ENCODE measurements around the gene TCF7L2.

The TCF7L2 gene

GRCh38 chr10:112989826-112990225 is 39.8 kb downstream of the TCF7L2 start:
- Histone ChIP-seq H3K14ac (ENCODE audit: low read length) (no peak overlapping the region), H3K27me3 (ENCODE audit: insufficient read depth, low read length) (no peaks in the 10 kb centered on the region), H4K8ac (ENCODE audit: low read depth, low read length) (no peak overlapping the region), H4K12ac (ENCODE audit: low read depth, low read length) (no peak overlapping the region), H3K9ac (ENCODE audit: low read length) (no peak overlapping the region), H2AFZ (ENCODE audit: insufficient read depth, low read length, poor library complexity) (no peak overlapping the region), H4K91ac (ENCODE audit: low read depth, low read length) (no peak overlapping the region), H2BK120ac (ENCODE audit: insufficient read depth, low read length, poor library complexity) (no peak overlapping the region), H3K36me3 (ENCODE audit: control insufficient read depth in 1 of 2, insufficient read depth in 2 of 2, low read length in 2 of 2) (peaks cover 3 to 7% of the 10 kb centered on the region in 2 experiments), H3K27ac (ENCODE audit: low read depth, low read length) (no peak overlapping the region), H3K79me1 (ENCODE audit: low read length) (peaks cover 20% of the 10 kb centered on the region), H3K4me3 (ENCODE audit: low read depth, low read length) (no peak overlapping the region), H3K23ac (ENCODE audit: low read length) (no peak overlapping the region), H2BK12ac (ENCODE audit: low read length) (peak overlapping the region; percentile 61), H3K4ac (ENCODE audit: low read depth, low read length) (peak overlapping the region; percentile 34), H2BK5ac (ENCODE audit: low read depth, low read length, poor library complexity) (no peak overlapping the region), H3K18ac (ENCODE audit: low read length) (no peak overlapping the region), H3K79me2 (ENCODE audit: control insufficient read depth, insufficient read depth, low read length, poor library complexity) (peaks cover 16% of the 10 kb centered on the region), H2AK5ac (ENCODE audit: low read length) (no peak overlapping the region), H3K4me2 (ENCODE audit: low read length) (no peak overlapping the region), H3K4me1 (ENCODE audit: control insufficient read depth in 1 of 2, insufficient read depth in 2 of 2, low read length in 2 of 2) (peaks cover 34 to 50% of the 10 kb centered on the region in 2 experiments), H3K9me3 (ENCODE audit: insufficient read depth, low read depth, low read length) (no peaks in the 10 kb centered on the region)
- no peak for DNase-seq
- WGBS (ENCODE audit: extremely low coverage, insufficient coverage, insufficient read length) = no CpG with 5 or more reads among the region's 5 CpGs

GRCh38 chr10:112990271-112990670 is 40.2 kb downstream of the TCF7L2 start:
- peak overlapping the region; percentile 58 for H3K4ac ChIP-seq (ENCODE audit: low read depth, low read length)
- H3K4me1 ChIP-seq (ENCODE audit: control insufficient read depth in 1 of 2, insufficient read depth in 2 of 2, low read length in 2 of 2) = peaks cover 36 to 50% of the 10 kb centered on the region in 2 experiments
- H3K18ac ChIP-seq (ENCODE audit: low read length) = no peak overlapping the region
- no CpG with 5 or more reads among the region's 8 CpGs for WGBS (ENCODE audit: extremely low coverage, insufficient coverage, insufficient read length)
- H2AFZ ChIP-seq (ENCODE audit: insufficient read depth, low read length, poor library complexity) = no peak overlapping the region
- no peak overlapping the region for H2AK5ac ChIP-seq (ENCODE audit: low read length)
- H3K14ac ChIP-seq (ENCODE audit: low read length) = no peak overlapping the region
- no peak overlapping the region for H3K4me3 ChIP-seq (ENCODE audit: low read depth, low read length)
- H3K4me2 ChIP-seq (ENCODE audit: low read length) = no peak overlapping the region
- H3K9me3 ChIP-seq (ENCODE audit: insufficient read depth, low read depth, low read length) = no peaks in the 10 kb centered on the region
- H3K27me3 ChIP-seq (ENCODE audit: insufficient read depth, low read length) = no peaks in the 10 kb centered on the region
- DNase-seq = no peak
- no peak overlapping the region for H4K8ac ChIP-seq (ENCODE audit: low read depth, low read length)
- no peak overlapping the region for H3K23ac ChIP-seq (ENCODE audit: low read length)
- H2BK12ac ChIP-seq (ENCODE audit: low read length) = no peak overlapping the region
- H4K91ac ChIP-seq (ENCODE audit: low read depth, low read length) = no peak overlapping the region
- no peak overlapping the region for H2BK120ac ChIP-seq (ENCODE audit: insufficient read depth, low read length, poor library complexity)
- H3K36me3 ChIP-seq (ENCODE audit: control insufficient read depth in 1 of 2, insufficient read depth in 2 of 2, low read length in 2 of 2) = peaks cover 4 to 7% of the 10 kb centered on the region in 2 experiments
- H3K27ac ChIP-seq (ENCODE audit: low read depth, low read length) = no peak overlapping the region
- peaks cover 20% of the 10 kb centered on the region for H3K79me1 ChIP-seq (ENCODE audit: low read length)
- H3K9ac ChIP-seq (ENCODE audit: low read length) = no peak overlapping the region
- no peak overlapping the region for H2BK5ac ChIP-seq (ENCODE audit: low read depth, low read length, poor library complexity)
- H4K12ac ChIP-seq (ENCODE audit: low read depth, low read length) = no peak overlapping the region
- H3K79me2 ChIP-seq (ENCODE audit: control insufficient read depth, insufficient read depth, low read length, poor library complexity) = peaks cover 16% of the 10 kb centered on the region

- no peak overlapping the region for H3K4me2 ChIP-seq (ENCODE audit: low read length)
- H2AK5ac ChIP-seq (ENCODE audit: low read length) = no peak overlapping the region
- peaks cover 14% of the 10 kb centered on the region for H3K79me1 ChIP-seq (ENCODE audit: low read length)
- DNase-seq = peak; percentile 82 to 93
- no peak overlapping the region for H2BK12ac ChIP-seq (ENCODE audit: low read length)
- H3K18ac ChIP-seq (ENCODE audit: low read length) = peak overlapping the region; percentile 1
- peaks cover 29 to 41% of the 10 kb centered on the region in 2 experiments for H3K4me1 ChIP-seq (ENCODE audit: control insufficient read depth in 1 of 2, insufficient read depth in 2 of 2, low read length in 2 of 2)
- H3K23ac ChIP-seq (ENCODE audit: low read length) = no peak overlapping the region
- no peak overlapping the region for H3K9ac ChIP-seq (ENCODE audit: low read length)
- WGBS (ENCODE audit: extremely low coverage, insufficient coverage, insufficient read length) = no CpG with 5 or more reads among the region's 19 CpGs
- H3K79me2 ChIP-seq (ENCODE audit: control insufficient read depth, insufficient read depth, low read length, poor library complexity) = peaks cover 21% of the 10 kb centered on the region
- no peak overlapping the region for H4K8ac ChIP-seq (ENCODE audit: low read depth, low read length)
- no peak overlapping the region for H2BK5ac ChIP-seq (ENCODE audit: low read depth, low read length, poor library complexity)
- peak overlapping the region; percentile 12 for H3K4me3 ChIP-seq (ENCODE audit: low read depth, low read length)
- H4K91ac ChIP-seq (ENCODE audit: low read depth, low read length) = peak overlapping the region; percentile 53
- H3K14ac ChIP-seq (ENCODE audit: low read length) = no peak overlapping the region
- H3K4ac ChIP-seq (ENCODE audit: low read depth, low read length) = peak overlapping the region; percentile 12
- no peaks in the 10 kb centered on the region for H3K9me3 ChIP-seq (ENCODE audit: insufficient read depth, low read depth, low read length)
- peak overlapping the region; percentile 28 for H3K27ac ChIP-seq (ENCODE audit: low read depth, low read length)
- H2AFZ ChIP-seq (ENCODE audit: insufficient read depth, low read length, poor library complexity) = no peak overlapping the region
- peaks cover 8 to 10% of the 10 kb centered on the region in 2 experiments for H3K36me3 ChIP-seq (ENCODE audit: control insufficient read depth in 1 of 2, insufficient read depth in 2 of 2, low read length in 2 of 2)
- no peak overlapping the region for H2BK120ac ChIP-seq (ENCODE audit: insufficient read depth, low read length, poor library complexity)
- H3K27me3 ChIP-seq (ENCODE audit: insufficient read depth, low read length) = no peaks in the 10 kb centered on the region
- H4K12ac ChIP-seq (ENCODE audit: low read depth, low read length) = no peak overlapping the region
Measured at GRCh38 chr10:112991888-112992491, 41.9 kb downstream of the TCF7L2 start.

GRCh38 chr10:112996462-112996861 is 46.4 kb downstream of the TCF7L2 start:
- Histone ChIP-seq H4K8ac (ENCODE audit: low read depth, low read length) (no peak overlapping the region), H3K27ac (ENCODE audit: low read depth, low read length) (no peak overlapping the region), H2BK5ac (ENCODE audit: low read depth, low read length, poor library complexity) (no peak overlapping the region), H3K9me3 (ENCODE audit: insufficient read depth, low read depth, low read length) (no peaks in the 10 kb centered on the region), H3K9ac (ENCODE audit: low read length) (no peak overlapping the region), H2AK5ac (ENCODE audit: low read length) (no peak overlapping the region), H3K79me2 (ENCODE audit: control insufficient read depth, insufficient read depth, low read length, poor library complexity) (peaks cover 9% of the 10 kb centered on the region), H4K91ac (ENCODE audit: low read depth, low read length) (no peak overlapping the region), H3K18ac (ENCODE audit: low read length) (peak overlapping the region; percentile 14), H3K79me1 (ENCODE audit: low read length) (peaks cover 1% of the 10 kb centered on the region), H3K14ac (ENCODE audit: low read length) (no peak overlapping the region), H3K27me3 (ENCODE audit: insufficient read depth, low read length) (no peaks in the 10 kb centered on the region), H3K23ac (ENCODE audit: low read length) (no peak overlapping the region), H3K4me1 (ENCODE audit: control insufficient read depth in 1 of 2, insufficient read depth in 2 of 2, low read length in 2 of 2) (peaks cover 13 to 23% of the 10 kb centered on the region in 2 experiments), H3K4ac (ENCODE audit: low read depth, low read length) (peak overlapping the region; percentile 66), H4K12ac (ENCODE audit: low read depth, low read length) (no peak overlapping the region), H2BK12ac (ENCODE audit: low read length) (no peak overlapping the region), H3K36me3 (ENCODE audit: control insufficient read depth in 1 of 2, insufficient read depth in 2 of 2, low read length in 2 of 2) (peaks cover 5% of the 10 kb centered on the region in 2 experiments), H3K4me2 (ENCODE audit: low read length) (no peak overlapping the region), H2AFZ (ENCODE audit: insufficient read depth, low read length, poor library complexity) (no peak overlapping the region), H3K4me3 (ENCODE audit: low read depth, low read length) (no peak overlapping the region), H2BK120ac (ENCODE audit: insufficient read depth, low read length, poor library complexity) (no peak overlapping the region)
- DNase-seq = no peak
- WGBS (ENCODE audit: extremely low coverage, insufficient coverage, insufficient read length) = no CpG with 5 or more reads among the region's 3 CpGs
